GM21515 (cell line): ENCODE data around the gene MFNG.

Experiments used
- ATAC-seq: cut with Tn5 transposase; IDR thresholded peaks from one replicate; pipeline ENCODE4 v1.9.1; 2021; ENCODE audit not compliant: unreplicated experiment

The MFNG gene

DNA sequence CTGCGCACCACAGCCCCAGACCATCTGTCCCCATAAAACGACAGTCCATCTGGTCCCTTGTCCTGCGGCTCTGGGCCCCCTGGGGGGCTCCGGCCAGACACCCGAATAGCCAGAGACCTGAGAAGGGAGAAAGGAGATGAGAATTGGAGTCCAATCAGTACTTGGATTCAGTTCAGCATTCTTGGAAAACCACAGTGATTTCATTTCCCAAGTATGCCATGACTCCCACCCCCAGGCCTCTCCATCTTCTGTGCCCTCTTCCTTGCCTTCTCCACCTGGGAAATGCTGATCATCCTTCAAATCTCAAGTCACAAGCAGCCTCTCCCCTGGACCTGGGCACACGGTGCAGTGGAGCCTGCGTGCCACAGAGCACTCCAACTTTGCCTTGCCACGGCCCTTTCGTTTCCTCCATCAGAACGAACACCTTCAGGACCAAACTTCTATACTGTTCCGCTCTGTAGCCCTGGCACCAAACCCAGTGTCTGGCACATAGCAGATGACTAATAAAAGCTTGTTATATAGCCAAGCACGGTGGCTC lies 10.9 kb upstream of the MFNG start:
- no peak for ATAC-seq

GRCh38 chr22:37496651-37497050 lies 10.5 kb upstream of the MFNG start:
- no peak for ATAC-seq

DNA sequence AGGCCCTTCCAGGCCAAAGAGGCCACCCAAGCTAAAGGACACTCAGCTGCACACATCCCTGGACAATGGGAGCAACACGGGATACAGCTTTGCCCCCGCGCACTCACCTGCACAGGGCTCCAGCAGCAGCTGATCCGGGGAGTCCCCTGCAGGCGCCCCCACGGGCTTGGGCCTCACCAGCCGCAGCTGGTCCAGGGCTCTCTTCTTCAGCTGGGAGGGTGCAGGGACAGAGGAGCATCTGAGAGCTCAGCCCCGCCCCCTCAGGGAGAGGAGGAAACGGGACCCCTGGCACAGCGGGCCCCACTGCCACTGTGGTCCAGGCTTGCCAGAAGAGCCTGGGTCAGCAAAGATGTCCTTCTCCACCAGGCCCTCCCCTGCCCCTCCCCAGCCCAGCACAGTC lies 7.8 kb upstream of the MFNG start:
- no peak for ATAC-seq

- ATAC-seq, result no peak
Observed at GRCh38 chr22:37492428-37493344, 6.5 kb upstream of the MFNG start.

DNA sequence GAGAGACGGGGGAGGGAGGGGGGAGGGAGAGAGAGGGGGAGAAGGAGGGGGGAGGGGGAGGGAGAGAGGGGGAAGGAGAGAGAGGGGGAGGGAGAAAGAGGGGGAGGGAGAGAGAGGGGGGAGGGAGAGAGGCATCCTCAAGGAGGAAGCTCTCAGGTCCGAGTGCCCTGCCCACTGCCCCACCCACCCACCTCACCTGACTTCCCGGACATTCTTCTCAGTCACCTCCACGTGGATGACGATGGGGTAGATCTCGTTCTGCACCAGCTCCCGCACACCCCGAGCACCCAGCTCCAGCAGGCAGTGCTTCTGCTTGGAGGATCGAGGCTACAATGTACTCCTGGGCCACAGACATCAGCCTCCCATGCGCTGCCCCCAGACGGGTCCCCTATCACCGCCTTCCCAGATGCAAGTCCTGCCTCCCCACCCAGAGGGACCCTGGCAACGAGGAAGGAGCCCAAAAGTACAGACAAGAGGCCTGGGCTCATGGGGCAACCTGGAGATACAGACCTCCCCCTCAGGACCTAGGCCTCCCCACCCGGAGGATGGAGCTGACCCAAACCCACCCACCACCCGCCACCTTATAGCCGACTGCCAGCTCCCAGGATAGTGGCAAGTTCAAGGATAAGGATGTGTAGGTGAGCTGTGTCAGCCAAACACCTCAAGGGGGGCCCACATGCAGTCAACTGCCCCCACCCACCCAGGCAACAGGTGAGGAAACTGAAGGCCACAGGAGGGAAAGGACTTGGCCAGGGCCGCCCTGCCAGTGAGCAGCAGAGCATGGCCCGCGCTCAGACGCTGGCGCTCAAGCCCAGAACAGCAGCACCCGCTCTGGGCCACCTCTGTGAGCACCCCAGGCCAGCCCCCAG lies 5.6 kb upstream of the MFNG start:
- ATAC-seq, result no peak

- no peak for ATAC-seq
Observed at GRCh38 chr22:37491106-37491505, 4.9 kb upstream of the MFNG start.

DNA sequence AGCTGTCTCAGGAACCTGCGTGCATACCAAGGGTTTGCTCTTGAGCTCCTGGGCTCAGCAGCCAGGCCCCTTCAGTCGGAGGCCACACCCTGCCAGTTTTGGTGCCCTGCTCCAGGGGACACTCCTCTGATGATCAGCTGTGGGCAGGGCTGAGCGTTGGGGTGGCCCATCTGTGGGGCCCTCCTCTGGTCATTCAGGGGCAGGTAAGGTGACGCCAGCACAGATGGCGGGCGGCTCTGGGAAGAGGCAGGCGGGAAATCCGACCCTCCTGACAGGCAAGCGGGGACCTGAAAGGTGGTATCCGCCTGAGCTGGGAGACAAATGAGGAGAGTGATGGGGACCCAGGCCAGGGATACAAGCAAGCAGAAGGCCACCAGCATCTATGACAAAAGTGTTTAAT lies 3.8 kb upstream of the MFNG start:
- no peak for ATAC-seq

- no peak for ATAC-seq
Observed at GRCh38 chr22:37488337-37489135, 2.4 kb upstream of the MFNG start.

DNA sequence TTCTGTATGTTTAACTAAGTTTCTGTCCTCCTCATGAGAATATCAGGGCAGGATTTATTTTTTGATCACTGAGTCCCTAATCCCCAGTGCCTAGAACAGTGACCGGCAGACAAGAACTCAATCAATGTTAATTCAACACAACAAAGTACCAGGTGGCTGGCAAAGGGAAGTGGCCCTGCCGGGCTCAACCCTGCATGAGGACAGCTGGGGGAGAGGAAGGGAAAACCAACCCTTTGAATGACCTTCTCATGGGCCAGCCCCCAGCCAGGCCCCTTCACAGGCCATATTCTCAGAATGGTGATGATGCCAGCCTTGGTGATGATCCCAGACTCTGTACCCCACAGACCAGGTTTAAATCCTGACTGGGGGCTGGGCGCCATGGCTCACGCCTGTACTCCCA lies 1.4 kb upstream of the MFNG start:
- no peak for ATAC-seq

- no peak for ATAC-seq
Observed at GRCh38 chr22:37487129-37487528, 945 bp upstream of the MFNG start.

GRCh38 chr22:37485395-37486223 lies 575 bp downstream of the MFNG start:
- ATAC-seq, result peak; percentile 15

- no peak for ATAC-seq
Observed at GRCh38 chr22:37484480-37485394, 1.4 kb downstream of the MFNG start.

GRCh38 chr22:37483050-37483449 lies 3.1 kb downstream of the MFNG start:
- ATAC-seq, result no peak

GRCh38 chr22:37482244-37482643 lies 3.9 kb downstream of the MFNG start:
- no peak for ATAC-seq

GRCh38 chr22:37481347-37481907 lies 4.8 kb downstream of the MFNG start:
- ATAC-seq, result no peak

- ATAC-seq, result no peak
Observed at GRCh38 chr22:37480387-37481346, 5.5 kb downstream of the MFNG start.

DNA sequence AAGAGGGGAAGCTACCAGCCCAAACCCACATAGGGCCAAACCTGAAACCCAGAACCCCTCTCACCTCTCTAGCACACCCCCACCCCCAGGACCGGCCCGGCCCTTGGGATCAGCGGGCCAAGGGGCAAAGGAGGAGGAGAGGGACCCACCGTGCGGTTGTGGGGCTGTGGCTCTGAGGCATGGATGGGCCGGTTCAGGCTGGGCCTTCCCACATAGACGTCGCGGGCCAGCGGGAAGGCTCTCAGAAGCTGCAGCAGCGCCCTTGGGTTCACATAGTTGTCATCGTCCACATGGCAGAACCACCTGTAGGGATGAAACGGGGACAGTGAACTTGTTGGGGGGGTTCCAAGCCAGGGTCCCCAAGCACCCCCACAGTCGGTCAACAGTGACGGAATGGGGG lies 7.0 kb downstream of the MFNG start:
- ATAC-seq, result no peak
